ENCODE measurements around the gene GOLGA1. TPM values are rescaled to one million over a fixed set of nuclear protein-coding genes. Genes with fewer than 3 reads are reported as not detected.

Gene GOLGA1
- total RNA-seq, 3 donors from 2014 or later: 23.6 to 37.1 (median 31.2) TPM

DNA sequence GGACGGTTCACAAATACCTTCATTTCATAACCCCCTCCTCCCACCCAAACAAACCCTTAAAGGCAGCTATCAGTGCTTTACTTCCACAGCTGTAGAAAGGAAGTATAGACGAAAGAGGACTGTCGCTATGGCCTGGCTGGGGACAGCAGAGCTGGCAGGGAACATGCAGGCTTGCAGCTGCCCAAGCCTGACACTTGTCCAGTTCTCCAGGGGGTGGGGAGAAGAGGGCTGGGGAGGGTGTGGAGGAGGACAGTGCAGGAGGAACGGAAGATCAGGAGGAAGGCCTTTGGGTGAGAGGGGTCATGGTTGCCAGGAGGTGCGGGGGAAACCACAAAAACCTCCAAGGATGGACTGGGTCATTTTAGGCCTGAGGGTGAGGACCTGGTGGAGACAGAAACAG lies 53.1 kb downstream of the GOLGA1 start:
- DNase-seq: no peak
- no peak for ATAC-seq
- H3K36me3 ChIP-seq (ENCODE audit: low read depth): peaks cover 6% of the 10 kb centered on the region
- H3K4me3 ChIP-seq: no peak overlapping the region
- no peak for TF ChIP-seq CTCF (IDR thresholded peaks at IDR 0.05)
- no peaks in the 10 kb centered on the region for H3K4me1 ChIP-seq (ENCODE audit: low read depth)
- no peaks in the 10 kb centered on the region for H3K9me3 ChIP-seq
- intact Hi-C loops (cut with DNase I, micrococcal nuclease): no loop called here

GRCh38 chr9:124886866-124887492 lies 53.9 kb downstream of the GOLGA1 start:
- no peak for DNase-seq
- no peaks in the 10 kb centered on the region for H3K9me3 ChIP-seq
- no peak for TF ChIP-seq CTCF (IDR thresholded peaks at IDR 0.05)
- no peak for ATAC-seq
- peaks cover 6% of the 10 kb centered on the region for H3K36me3 ChIP-seq (ENCODE audit: low read depth)
- intact Hi-C loops (cut with DNase I, micrococcal nuclease): no loop called here
- no peak overlapping the region for H3K4me3 ChIP-seq
- no peaks in the 10 kb centered on the region for H3K4me1 ChIP-seq (ENCODE audit: low read depth)

DNA sequence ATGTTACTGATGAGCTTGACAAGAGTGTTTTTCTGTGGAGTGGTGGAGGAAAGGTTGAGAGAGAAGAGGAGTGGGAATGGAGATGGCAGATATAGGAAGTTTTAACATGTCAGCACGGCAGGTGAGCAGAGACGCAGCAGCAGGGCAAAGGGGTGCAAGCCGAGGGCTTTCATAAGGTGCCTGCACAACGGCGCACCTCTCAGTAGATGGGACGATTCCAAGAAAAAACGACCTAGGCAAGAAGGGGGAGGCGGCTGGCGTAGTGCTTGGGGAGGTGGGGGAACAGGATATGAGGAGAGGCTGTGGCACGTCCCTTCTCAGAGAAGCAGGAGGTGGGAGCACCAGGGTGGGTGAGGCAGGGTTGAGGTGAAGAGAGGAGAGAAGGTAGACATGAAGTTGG lies 54.4 kb downstream of the GOLGA1 start:
- Histone ChIP-seq H3K36me3 (ENCODE audit: low read depth) (peaks cover 6% of the 10 kb centered on the region), H3K4me1 (ENCODE audit: low read depth) (no peaks in the 10 kb centered on the region), H3K9me3 (no peaks in the 10 kb centered on the region), H3K4me3 (no peak overlapping the region)
- ATAC-seq (no peak), DNase-seq (no peak)
- intact Hi-C loops (cut with DNase I, micrococcal nuclease): no loop called here
- TF ChIP-seq CTCF (IDR thresholded peaks at IDR 0.05): no peak

GRCh38 chr9:124885551-124885950 lies 55.3 kb downstream of the GOLGA1 start:
- no peak for DNase-seq
- H3K9me3 ChIP-seq: no peaks in the 10 kb centered on the region
- no peak for ATAC-seq
- TF ChIP-seq CTCF (IDR thresholded peaks at IDR 0.05): no peak
- no peak overlapping the region for H3K4me3 ChIP-seq
- H3K4me1 ChIP-seq (ENCODE audit: low read depth): no peaks in the 10 kb centered on the region
- H3K36me3 ChIP-seq (ENCODE audit: low read depth): peaks cover 10% of the 10 kb centered on the region
- intact Hi-C loops (cut with DNase I, micrococcal nuclease): no loop called here

DNA sequence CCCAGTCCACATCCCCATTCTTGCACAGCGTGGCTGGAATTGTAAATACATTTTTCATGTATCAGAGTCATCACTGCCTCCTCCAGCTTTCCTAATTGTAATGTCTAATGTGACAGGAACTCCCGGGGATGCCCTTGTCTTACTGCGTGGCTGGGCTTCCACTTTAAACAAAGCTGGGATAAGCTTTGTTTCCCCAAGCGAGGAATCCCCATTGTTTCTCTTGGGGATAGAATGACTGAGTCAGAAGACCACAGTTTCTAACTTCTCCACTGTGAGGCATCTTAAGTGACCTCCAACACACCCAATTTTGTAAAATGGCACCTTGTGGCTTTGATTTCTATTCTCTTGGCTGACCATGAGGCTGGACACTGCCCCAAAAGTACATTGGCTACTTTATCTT lies 56.5 kb downstream of the GOLGA1 start:
- Histone ChIP-seq H3K4me1 (ENCODE audit: low read depth) (no peaks in the 10 kb centered on the region), H3K9me3 (no peaks in the 10 kb centered on the region), H3K4me3 (no peak overlapping the region), H3K36me3 (ENCODE audit: low read depth) (peaks cover 11% of the 10 kb centered on the region)
- ATAC-seq: no peak
- DNase-seq: no peak
- no peak for TF ChIP-seq CTCF (IDR thresholded peaks at IDR 0.05)
- intact Hi-C loops (cut with DNase I, micrococcal nuclease): no loop called here

GRCh38 chr9:124882231-124882630 lies 58.7 kb downstream of the GOLGA1 start:
- DNase-seq (no peak), ATAC-seq (no peak)
- Histone ChIP-seq H3K36me3 (ENCODE audit: low read depth) (peaks cover 8% of the 10 kb centered on the region), H3K4me1 (ENCODE audit: low read depth) (no peaks in the 10 kb centered on the region), H3K9me3 (no peaks in the 10 kb centered on the region), H3K4me3 (no peak overlapping the region)
- TF ChIP-seq CTCF (IDR thresholded peaks at IDR 0.05): no peak
- intact Hi-C loops (cut with DNase I, micrococcal nuclease): no loop called here

Data from mucosa of descending colon (tissue), 3 donors.